IPS-18c (cell line): ENCODE data around the gene SCN9A.
"Not testable (repeated sequence)": the region's sequence is repeated elsewhere in the genome, so short reads cannot be mapped to it uniquely, and the experiment has no call there.

Source experiments
- H3K4me3 ChIP-seq: 2 replicates; pipeline ENCODE4 v1.7.0; 2013; ENCODE audit warnings: low read depth, mild to moderate bottlenecking, low read length, moderate library complexity; ENCODE audit not compliant: insufficient read depth
- H3K9me3 ChIP-seq: one replicate; pipeline ENCODE4 v1.6.1; 2013; ENCODE audit warnings: mild to moderate bottlenecking, low read length, moderate library complexity; ENCODE audit not compliant: control insufficient read depth, insufficient read depth

SCN9A gene

DNA sequence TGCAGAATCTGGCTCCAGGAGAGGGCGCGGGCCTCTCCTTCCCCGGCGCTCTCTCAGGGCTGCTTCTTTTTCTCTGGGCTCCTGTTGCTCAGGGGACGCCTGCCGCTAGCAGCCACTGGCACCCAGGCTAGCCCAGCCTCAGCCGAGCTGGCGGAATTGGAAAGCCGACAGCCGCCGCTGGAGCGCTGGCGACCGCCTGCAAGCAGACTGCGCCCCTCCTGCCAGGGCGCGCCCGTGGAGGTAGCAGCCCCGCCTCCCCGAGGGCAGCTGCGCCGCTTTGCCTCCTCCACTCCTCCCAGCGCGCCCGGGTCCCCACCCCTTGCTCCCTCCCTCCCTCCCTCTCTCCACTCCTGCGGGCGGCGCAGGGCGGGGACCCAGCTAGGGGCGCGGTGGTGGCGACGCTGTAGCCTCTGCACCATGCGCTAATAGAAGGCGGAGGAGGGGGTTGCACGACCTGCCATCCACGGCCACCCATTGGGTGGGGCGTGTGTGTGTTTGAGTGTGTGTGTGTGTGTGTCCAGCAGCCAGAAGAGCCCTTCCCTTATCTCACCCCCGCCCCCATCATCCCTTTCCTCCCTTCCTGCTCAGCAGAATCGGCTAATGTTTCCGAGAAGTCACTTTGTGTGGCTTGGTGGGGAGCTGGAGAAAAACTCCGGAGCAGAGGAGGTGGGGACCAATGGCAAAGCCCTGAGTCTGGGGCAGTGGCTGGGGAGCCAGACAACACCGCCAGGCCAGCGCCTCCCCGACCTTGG is at the start of gene SCN9A:
Gene SCN9A, minus strand, starts transcription at position 209 of the 752 bp plus-strand sequence. CDS start 64,188 bp downstream, outside the sequence.
- Histone ChIP-seq H3K4me3 (peak within 1 kb of the TSS; percentile 60), H3K9me3 (no peaks in the 10 kb centered on the region)

DNA sequence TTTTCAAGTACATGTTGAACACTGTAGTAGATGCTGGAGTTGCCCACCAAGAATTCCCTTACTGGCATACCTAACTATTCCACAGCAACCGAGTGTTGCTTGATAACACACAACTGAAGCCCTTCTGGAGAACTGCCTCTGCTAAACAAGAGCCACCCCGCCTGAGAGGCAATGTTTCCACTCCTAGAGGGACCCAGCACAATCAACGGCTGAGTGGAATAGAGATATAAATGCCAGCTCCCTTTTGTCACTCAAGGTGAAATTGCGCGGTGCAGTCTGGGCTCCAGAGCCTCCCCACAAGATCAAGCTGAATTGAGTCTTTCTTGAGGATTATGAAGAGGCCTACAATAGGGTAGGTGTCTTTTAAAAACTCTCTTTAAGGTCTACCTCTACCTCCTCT is 49.1 kb upstream of the SCN9A start:
- no peaks in the 10 kb centered on the region for H3K9me3 ChIP-seq
- H3K4me3 ChIP-seq, result no peak overlapping the region

DNA sequence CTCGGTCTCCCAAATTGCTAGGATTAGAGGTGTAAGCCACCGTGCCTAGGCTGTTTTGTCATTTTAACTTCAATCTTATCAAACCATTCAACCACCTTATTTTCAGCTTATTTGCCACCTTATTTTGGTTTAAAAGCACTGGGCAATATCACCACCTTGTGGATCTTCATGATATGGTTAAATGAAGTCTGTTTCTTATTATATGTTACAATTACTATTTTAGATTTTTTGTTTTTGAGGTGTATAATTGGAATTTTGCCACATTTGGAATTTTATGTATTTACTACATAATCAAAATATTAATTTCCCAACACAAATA is 43.8 kb upstream of the SCN9A start:
- H3K4me3 ChIP-seq, result no peak overlapping the region
- H3K9me3 ChIP-seq, result no peaks in the 10 kb centered on the region

- Histone ChIP-seq H3K9me3 (no peaks in the 10 kb centered on the region), H3K4me3 (no peak overlapping the region)
Measured at GRCh38 chr2:166418853-166419615, 43.3 kb upstream of the SCN9A start.

DNA sequence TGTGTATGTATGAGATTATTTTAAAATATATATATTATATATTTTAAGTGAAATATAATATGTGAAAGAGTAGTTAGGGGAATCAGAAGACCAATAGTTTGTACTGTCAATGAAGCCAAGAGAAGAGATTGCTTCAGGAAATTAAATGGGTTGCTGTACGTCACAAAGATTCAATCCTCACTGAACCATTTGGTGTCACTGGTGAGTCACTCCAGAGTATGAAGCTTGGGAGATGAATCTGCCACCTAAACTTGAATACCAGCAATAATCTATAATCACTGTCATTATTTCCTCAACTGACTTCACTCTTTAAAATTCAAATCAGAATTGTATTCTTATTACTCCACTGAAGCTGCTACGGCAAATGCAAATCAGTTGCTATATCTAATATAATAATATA is 41.9 kb upstream of the SCN9A start:
- Histone ChIP-seq H3K4me3 (no peak overlapping the region), H3K9me3 (no peaks in the 10 kb centered on the region)

GRCh38 chr2:166413255-166413654 is 37.5 kb upstream of the SCN9A start:
- H3K4me3 ChIP-seq, result no peak overlapping the region
- H3K9me3 ChIP-seq, result no peaks in the 10 kb centered on the region

GRCh38 chr2:166411473-166412230 is 35.9 kb upstream of the SCN9A start:
- no peak overlapping the region for H3K4me3 ChIP-seq
- H3K9me3 ChIP-seq, result no peaks in the 10 kb centered on the region

DNA sequence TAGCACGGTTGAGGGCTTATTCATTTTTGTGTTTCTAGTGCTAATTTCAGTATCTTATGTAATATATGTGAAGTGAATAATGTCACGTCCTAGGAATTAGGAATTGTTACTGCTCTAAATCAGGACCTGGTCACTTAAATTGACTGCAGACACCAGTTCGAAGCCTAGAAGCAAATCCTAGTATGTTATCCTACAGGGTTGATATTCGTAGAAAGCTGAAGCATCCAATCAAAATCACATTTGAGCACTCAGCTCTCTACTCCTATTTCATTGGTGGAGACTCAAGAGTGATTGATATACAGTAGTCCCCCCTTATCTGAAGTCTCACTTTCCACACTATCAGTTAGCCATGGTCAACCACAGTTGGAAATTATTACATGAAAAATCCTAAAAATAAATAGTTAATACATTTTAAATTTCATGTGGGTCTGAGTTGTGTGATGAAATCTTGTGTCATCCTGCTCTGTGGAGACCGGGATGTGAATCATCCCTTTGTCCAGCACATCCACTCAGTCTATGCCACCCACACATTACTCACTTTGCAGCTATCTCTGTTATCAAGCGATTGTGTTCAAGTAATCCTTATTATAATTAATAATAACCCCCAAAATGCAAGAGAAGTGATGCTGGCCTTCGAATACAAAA is 35.2 kb upstream of the SCN9A start:
- Histone ChIP-seq H3K4me3 (no peak overlapping the region), H3K9me3 (no peaks in the 10 kb centered on the region)

GRCh38 chr2:166407746-166408145 is 32.0 kb upstream of the SCN9A start:
- H3K9me3 ChIP-seq, H3K4me3 ChIP-seq: not testable (repeated sequence)

- H3K9me3 ChIP-seq, result no peaks in the 10 kb centered on the region
- no peak overlapping the region for H3K4me3 ChIP-seq
Measured at GRCh38 chr2:166406374-166406773, 30.6 kb upstream of the SCN9A start.

DNA sequence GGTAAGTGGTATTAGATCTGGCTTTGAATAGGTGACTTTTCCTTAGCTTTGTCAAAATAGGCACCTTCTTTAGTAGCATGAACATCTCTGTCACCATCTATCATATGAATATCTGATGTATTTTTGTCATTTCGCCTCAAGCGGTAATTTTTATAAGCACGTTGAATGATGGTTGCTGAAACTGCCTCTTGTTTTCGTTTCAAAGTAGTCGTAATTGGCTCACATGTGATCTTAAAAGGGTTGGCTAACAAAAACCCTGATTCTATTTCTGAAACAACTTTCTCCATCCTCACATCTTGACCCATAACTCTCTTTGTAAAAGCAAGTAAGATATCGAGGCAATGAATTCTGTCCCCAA is 29.8 kb upstream of the SCN9A start:
- Histone ChIP-seq H3K9me3 (no peaks in the 10 kb centered on the region), H3K4me3 (no peak overlapping the region)

DNA sequence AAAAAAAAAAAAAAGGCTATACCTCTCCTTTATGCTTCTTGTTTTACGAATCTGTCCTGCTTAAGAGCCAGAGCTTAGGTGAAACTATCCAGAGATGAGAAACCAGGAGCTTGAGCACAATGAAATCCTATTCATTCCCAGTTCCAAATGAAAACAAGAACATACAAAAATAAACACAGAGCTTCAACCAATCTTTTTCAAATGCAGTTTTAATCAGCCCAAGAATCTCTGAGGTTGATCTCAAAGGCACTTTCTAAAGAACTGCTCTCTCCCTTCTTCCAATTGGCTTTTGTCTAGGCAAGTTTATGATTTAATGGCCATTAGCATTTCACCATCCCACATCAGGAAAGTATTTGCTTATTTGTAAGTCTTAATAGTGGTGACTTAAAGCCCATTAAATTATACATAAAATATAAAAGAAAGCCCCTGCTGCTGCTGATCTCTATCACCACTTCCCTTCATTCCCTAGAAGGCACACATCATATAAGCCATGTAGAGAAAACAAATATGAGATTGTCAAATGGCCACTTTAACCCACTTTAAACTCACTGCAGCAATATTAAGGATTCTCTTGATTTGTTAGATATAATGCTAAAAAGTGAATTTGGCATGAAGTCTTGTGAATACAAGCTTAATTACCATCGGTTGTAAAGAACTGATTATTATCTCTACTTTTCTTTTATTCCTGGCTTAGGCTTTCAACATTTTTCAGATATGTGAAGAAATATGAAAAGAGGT is 29.3 kb upstream of the SCN9A start:
- H3K9me3 ChIP-seq, result no peaks in the 10 kb centered on the region
- H3K4me3 ChIP-seq, result no peak overlapping the region

GRCh38 chr2:166394245-166394644 is 18.5 kb upstream of the SCN9A start:
- Histone ChIP-seq H3K9me3 (no peaks in the 10 kb centered on the region), H3K4me3 (no peak overlapping the region)

DNA sequence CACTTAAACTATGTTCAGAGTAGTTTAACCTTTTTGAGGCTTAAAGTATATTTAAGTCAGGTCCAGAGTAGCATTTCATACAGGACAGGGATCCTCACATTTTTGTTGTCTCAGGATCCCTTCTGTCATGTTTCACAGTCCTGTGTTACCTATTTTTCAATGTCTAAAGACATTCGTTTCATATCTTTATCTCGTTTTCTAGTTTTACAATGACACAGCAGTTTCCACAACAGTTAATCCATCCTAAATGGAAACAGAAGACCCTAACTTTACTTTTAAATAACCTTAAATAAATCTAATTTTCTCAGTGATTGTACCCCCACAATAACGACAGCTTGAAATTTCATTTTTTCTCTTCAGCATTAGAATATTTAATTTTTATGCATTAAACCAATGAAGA is 17.3 kb upstream of the SCN9A start:
- Histone ChIP-seq H3K9me3 (no peaks in the 10 kb centered on the region), H3K4me3 (no peak overlapping the region)

DNA sequence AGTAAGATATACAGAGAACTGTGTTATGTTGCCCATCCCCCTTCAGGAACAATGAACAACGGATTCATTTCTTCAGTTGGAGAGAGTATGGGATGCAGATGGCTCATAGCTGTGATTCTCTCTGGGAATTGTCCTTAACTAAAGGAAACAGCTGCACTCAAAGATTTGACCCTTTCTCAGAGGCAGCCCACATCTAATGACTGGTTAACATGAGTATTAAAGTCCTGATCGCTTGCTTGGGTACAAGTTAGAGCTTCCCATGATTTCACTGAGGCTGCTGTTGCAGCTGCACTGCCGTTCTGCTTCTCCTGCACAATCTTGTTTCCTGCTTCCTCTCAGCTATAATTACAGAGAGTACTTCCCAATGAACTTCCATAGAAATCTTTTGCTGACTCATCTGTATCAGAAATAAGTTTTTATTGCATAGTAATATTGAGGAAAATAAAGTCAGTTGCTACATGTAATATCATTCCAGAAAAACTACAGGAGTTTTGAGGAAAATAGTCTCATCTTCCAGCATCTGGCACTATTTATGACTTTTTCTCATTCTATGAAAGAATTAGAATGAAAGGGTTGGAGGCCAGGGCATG is 12.8 kb upstream of the SCN9A start:
- no peaks in the 10 kb centered on the region for H3K9me3 ChIP-seq
- H3K4me3 ChIP-seq, result no peak overlapping the region

- no peaks in the 10 kb centered on the region for H3K9me3 ChIP-seq
- no peak overlapping the region for H3K4me3 ChIP-seq
Measured at GRCh38 chr2:166385313-166385712, 9.6 kb upstream of the SCN9A start.

- Histone ChIP-seq H3K4me3 (no peak overlapping the region), H3K9me3 (no peaks in the 10 kb centered on the region)
Measured at GRCh38 chr2:166384774-166385173, 9.0 kb upstream of the SCN9A start.
